ENCODE data around the gene EGLN2.
"Not testable (repeated sequence)": the region's sequence is repeated elsewhere in the genome, so short reads cannot be mapped to it uniquely, and the experiment has no call there.

GRCh38 chr19:40852467-40853152, 53.6 kb downstream of the EGLN2 start:
- not testable (repeated sequence) for TF ChIP-seq CTCF, EZH2, EZH2phosphoT487 (IDR thresholded peaks at IDR 0.05)

Measured in neural progenitor cell (in vitro differentiated cells).